ENCODE results near the gene SRRD. TPM values are rescaled to one million over a fixed set of nuclear protein-coding genes. Genes with fewer than 3 reads are reported as not detected.

Gene SRRD
- total and polyA plus RNA-seq, 2 of the 8 experiments (the other 6 are each of a cell fraction or from before 2014, with no cell fraction given): 17.1 to 25.3 TPM

- Histone ChIP-seq H3K23ac (ENCODE audit: insufficient read length) (no peak overlapping the region), H4K91ac (replicated peaks; ENCODE audit: insufficient read length, low read length) (no peak overlapping the region), H3K79me1 (ENCODE audit: low read depth, low read length) (peaks cover 6% of the 10 kb centered on the region; the same call in 1 of the 2 replicates), H4K20me1 (replicated peaks in 1 of 2; ENCODE audit: control insufficient read depth in 1 of 2, insufficient read depth in 2 of 2, low read length in 2 of 2) (peaks cover 2 to 6% of the 10 kb centered on the region in 2 experiments), H2BK15ac (ENCODE audit: low read length) (no peak overlapping the region), H3K9me3 (ENCODE audit: insufficient read depth in 2 of 2, low read depth in 1 of 2, low read length in 1 of 2) (no peaks in the 10 kb centered on the region), H2BK120ac (replicated peaks; ENCODE audit: low read depth, low read length) (no peak overlapping the region), H4K8ac (ENCODE audit: extremely low read depth, insufficient read depth, low read length) (no peak overlapping the region), H3K4me2 (ENCODE audit: insufficient read depth in 1 of 2, low read depth in 2 of 2, low read length in 2 of 2) (no peak overlapping the region), H2AK5ac (ENCODE audit: low read depth, low read length) (no peak overlapping the region), H3K36me3 (ENCODE audit: control insufficient read depth in 2 of 4, insufficient read depth in 4 of 4, low read length in 3 of 4) (peaks cover 33 to 63% (median 60%) of the 10 kb centered on the region in 4 experiments), H3K27ac (ENCODE audit: low read depth, low read length) (no peak overlapping the region), H3K14ac (ENCODE audit: insufficient read length) (no peak overlapping the region), H3K4me3 (ENCODE audit: extremely low read depth in 1 of 4, insufficient read depth in 2 of 4, low read depth in 3 of 4, low read length in 4 of 4) (no peak overlapping the region), H3K9ac (replicated peaks in 1 of 4; ENCODE audit: extremely low read depth in 1 of 4, low read depth in 3 of 4, low read length in 3 of 4) (no peak overlapping the region), H3K56ac (replicated peaks; ENCODE audit: insufficient read length, low read depth, low read length) (no peak overlapping the region), H3K23me2 (ENCODE audit: low read depth, low read length) (peaks cover under 1% of the 10 kb centered on the region; the same call in 1 of the 2 replicates), H3K18ac (ENCODE audit: extremely low read depth, low read length) (no peak overlapping the region), H4K5ac (ENCODE audit: insufficient read length, low read depth, low read length) (no peak overlapping the region), H2AFZ (ENCODE audit: low read length) (no peak overlapping the region), H2BK20ac (ENCODE audit: low read length) (no peak overlapping the region), H2BK5ac (ENCODE audit: low read depth, low read length) (no peak overlapping the region), H3K79me2 (ENCODE audit: control insufficient read depth in 1 of 2, insufficient read depth in 2 of 2, low read length in 2 of 2) (peaks cover 8 to 17% of the 10 kb centered on the region in 2 experiments), H3K27me3 (replicated peaks in 1 of 4; ENCODE audit: control insufficient read depth in 3 of 4, extremely low read depth in 1 of 4, insufficient read depth in 3 of 4, low read length in 3 of 4) (no peaks in the 10 kb centered on the region; a peak in 1 of 7 replicates), H3K4me1 (replicated peaks in 1 of 4; ENCODE audit: control insufficient read depth in 3 of 4, insufficient read depth in 4 of 4, low read length in 3 of 4) (peaks cover 0 to 2% (median 0%) of the 10 kb centered on the region in 4 experiments; a peak in 1 of 7 replicates), H2BK12ac (ENCODE audit: low read depth, low read length) (no peak overlapping the region), H3K4ac (replicated peaks; ENCODE audit: insufficient read length, low read depth, low read length) (no peak overlapping the region)
- ChIA-PET POLR2A (ENCODE audit: partially characterized antibody) (interaction anchor here (0.6 to 2.0 kb wide), 8 partner anchors 9 to 601 kb away, joined by 3 to 8 read pairs (median 4); partner anchors contain the start of gene TFIP11), CTCF (ENCODE audit: partially characterized antibody) (interaction anchor here (0.8 to 4.8 kb wide), 3 partner anchors 12 to 121 kb away, joined by 3 to 24 read pairs (median 6); no protein-coding TSS in a partner anchor)
- TF ChIP-seq POLR2AphosphoS5 (IDR thresholded peaks at IDR 0.05; ENCODE audit: low read depth, low read length) (no peak), MAFK (IDR thresholded peaks at IDR 0.05; ENCODE audit: low read depth, low read length) (no peak), ZNF274 (IDR thresholded peaks at IDR 0.05; ENCODE audit: borderline replicate concordance, extremely low read depth, low read length) (no peak), FOSL1 (IDR thresholded peaks at IDR 0.05; ENCODE audit: insufficient read depth, low read depth, low read length) (no peak), TCF12 (IDR thresholded peaks at IDR 0.05; ENCODE audit: low read depth, low read length) (no peak), YY1 (IDR thresholded peaks at IDR 0.05; ENCODE audit: low read depth, low read length) (no peak), TEAD4 (IDR thresholded peaks at IDR 0.05; ENCODE audit: low read depth, low read length) (no peak), ATF2 (IDR thresholded peaks at IDR 0.05; ENCODE audit: low read length) (no peak), TBP (IDR thresholded peaks at IDR 0.05; ENCODE audit: low read depth, low read length) (no peak), KDM1A (IDR thresholded peaks at IDR 0.05; ENCODE audit: borderline replicate concordance, low read length) (no peak)
- FAIRE-seq (no peak), DNase-seq (ENCODE audit: low read depth in 1 of 2, low spot score in 2 of 2) (no peak)
- WGBS, 2 experiments (ENCODE audit: extremely low coverage in 1 of 2, insufficient coverage in 1 of 2, insufficient read length in 1 of 2, insufficient replicate concordance in 2 of 2, low coverage in 1 of 2, low lambda C conversion rate in 2 of 2, missing lambda C conversion rate in 1 of 2): 83% methylated on average over 4 of the region's 4 CpGs; no CpG with 5 or more reads in 1 of the 2 experiments
Observed at GRCh38 chr22:26489447-26490036, 5.9 kb downstream of the SRRD start.
